Measurements from ENCODE around the gene COL4A5. TPM values are rescaled to one million over a fixed set of nuclear protein-coding genes. Genes with fewer than 3 reads are reported as not detected.
"Not testable (repeated sequence)": the region's sequence is repeated elsewhere in the genome, so short reads cannot be mapped to it uniquely, and the experiment has no call there.

Gene COL4A5
- total RNA-seq, 1 donor from 2014 or later, result 18.9 TPM

- no peak for DNase-seq (ENCODE audit: low read depth, low spot score)
Observed at GRCh38 chrX:108453841-108454240, 14.2 kb downstream of the COL4A5 start.

DNA sequence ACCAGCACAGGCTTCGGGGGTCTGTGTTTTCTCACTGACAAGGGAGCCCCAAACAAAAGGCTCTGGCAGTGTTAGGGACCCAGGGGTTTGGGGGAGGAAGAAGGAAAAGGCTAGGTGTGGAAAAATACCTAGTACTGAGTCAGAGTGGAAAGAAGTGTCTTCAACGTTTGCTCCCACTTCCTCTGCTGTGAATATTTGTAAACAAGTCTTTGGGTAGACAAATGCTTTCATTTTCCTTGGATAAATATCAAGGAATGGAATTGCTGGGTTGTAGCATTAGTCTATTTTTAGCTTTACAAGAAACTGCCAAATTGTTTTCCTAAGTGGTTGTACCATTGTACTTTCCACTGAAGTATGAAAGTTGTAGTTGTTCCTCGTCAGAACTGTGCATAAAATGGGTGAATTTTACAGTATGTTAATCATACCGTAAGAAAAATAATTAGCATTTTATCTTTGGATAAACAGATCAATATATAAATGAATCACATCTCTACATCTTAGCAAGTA, 17.4 kb downstream of the COL4A5 start:
- no peak for DNase-seq (ENCODE audit: low read depth, low spot score)

GRCh38 chrX:108464604-108465003, 25.0 kb downstream of the COL4A5 start:
- no peak for DNase-seq (ENCODE audit: low read depth, low spot score)

DNA sequence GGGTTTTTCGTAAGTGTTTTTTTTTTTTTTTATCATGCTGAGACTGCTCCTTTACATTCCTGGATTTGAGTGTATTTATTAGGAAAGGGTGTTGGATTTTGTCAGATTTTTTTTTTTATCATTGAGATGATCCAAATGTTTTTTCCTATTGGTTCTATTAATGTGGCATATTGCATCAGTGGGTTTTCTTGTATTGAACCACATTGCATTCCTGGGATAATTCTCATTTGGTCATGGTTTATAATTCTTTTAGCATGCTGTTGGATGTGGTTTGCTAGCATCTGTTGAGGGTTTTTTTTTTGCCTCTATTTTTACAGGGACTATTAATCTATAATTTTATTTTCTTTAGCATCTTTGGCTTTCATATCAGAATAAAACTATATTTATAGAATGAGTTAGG, 28.8 kb downstream of the COL4A5 start:
- DNase-seq (ENCODE audit: low read depth, low spot score), result no peak

- DNase-seq (ENCODE audit: low read depth, low spot score), result no peak
Observed at GRCh38 chrX:108473979-108474378, 34.3 kb downstream of the COL4A5 start.

- not testable (repeated sequence) for DNase-seq (ENCODE audit: low read depth, low spot score)
Observed at GRCh38 chrX:108481528-108481927, 41.9 kb downstream of the COL4A5 start.

- DNase-seq (ENCODE audit: low read depth, low spot score), result no peak
Observed at GRCh38 chrX:108484251-108484650, 44.6 kb downstream of the COL4A5 start.

DNA sequence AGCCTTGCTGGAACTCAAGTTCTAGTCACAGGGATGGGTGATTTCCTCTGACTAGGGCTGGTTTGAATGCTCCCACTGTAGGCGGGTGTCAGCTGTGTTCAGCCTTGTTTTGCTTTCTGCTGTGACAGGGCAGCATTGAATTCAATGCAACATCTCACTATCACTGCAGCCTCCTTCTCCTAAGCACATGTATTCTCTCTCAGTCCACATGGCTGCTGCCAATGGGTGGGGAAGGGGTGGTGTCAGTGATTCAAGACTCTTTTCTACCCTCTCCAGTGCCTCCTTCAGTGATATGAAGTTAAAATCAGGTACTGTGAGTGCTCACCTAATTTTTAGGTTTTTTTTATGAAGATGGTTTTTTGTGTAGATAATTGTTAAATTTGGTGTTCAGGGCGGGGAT, 46.3 kb downstream of the COL4A5 start:
- no peak for DNase-seq (ENCODE audit: low read depth, low spot score)

DNA sequence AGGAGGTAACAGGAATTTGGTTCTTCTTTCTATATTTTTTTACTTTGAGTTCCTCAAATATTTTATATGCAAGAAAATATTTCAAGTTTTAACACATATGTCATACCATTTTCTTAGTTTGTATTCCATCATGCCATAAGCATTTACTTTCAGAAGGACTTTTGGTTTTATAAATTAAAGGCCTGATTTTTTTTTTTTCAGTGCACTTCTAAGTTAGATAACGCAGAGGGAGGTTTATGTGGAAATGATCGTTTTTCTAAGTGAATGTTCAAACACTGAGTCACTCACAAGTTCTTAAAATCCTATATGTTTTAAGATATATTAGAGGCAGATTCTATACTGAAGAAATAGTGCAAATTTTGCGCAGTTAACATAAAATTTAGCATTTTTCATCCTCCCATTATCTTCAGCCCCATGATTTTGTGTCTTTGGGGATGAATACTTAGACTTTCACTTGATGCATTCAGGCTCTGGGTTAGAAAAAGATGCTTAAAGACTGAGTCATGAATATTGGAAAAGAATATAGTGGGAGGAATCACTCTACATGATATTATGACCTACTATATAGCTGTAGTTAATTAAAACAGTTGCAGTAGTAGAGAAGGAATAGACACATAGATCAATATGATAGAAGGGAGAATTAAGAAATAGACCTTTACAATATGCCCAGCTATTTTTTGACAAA, 54.9 kb downstream of the COL4A5 start:
- DNase-seq (ENCODE audit: low read depth, low spot score), result no peak

GRCh38 chrX:108511721-108512120, 72.1 kb downstream of the COL4A5 start:
- no peak for DNase-seq (ENCODE audit: low read depth, low spot score)

DNA sequence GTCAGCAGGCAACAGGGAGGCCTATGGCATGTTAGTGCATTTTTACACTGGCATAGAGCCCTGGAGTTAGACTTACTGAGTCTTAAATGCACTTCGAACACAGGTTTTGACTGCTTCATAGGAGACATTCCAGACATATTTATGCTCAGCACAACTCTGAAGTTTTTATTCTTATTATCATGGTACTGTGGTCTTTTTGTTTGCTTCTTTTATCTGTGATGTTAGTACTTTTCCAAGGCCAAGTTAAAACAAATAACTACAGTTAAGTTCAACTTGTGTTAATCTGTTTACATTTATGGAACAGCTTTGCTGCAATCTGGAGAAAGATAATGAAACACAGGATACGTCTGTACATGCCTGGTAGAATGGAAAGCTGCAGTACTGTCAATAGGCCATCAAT, 76.5 kb downstream of the COL4A5 start:
- DNase-seq (ENCODE audit: low read depth, low spot score), result peak; percentile 2

DNA sequence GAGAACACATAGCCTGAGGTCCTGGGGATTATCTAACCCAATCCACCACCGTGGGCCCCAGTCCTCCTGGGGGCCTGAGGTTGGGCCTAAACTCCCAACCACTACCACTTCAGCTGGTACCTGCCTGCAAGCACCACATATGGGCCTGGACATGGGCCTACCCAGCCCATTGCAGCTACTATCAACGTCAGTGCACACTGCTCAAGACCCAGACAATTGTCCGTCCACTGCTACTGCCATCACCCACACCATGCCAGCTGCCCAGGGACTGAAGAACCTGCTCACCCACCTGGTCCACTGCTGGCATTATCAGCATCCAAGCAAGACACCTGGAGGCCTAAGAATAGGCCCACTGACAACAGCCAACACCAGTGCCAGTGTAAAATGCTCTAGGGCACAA, 88.1 kb downstream of the COL4A5 start:
- no peak for DNase-seq (ENCODE audit: low read depth, low spot score)

DNA sequence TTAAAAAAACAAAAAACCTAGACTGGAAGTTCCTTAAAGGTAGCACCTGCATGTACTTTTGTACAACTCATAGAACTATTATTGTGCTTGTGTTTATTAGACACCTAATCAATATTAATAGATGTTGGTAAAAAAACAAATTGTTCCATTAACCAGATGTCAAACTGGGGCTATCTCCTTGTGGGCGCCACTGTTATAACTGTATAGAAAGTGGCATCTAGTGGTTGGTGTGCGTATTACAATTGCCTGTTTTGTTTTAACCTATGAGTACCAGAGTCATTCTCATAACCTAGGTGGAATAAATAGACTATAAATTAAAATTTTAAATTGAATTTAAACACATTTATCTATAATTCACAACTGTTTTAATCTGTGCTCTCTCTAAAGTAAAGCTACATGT, 97.4 kb downstream of the COL4A5 start:
- DNase-seq (ENCODE audit: low read depth, low spot score), result peak; percentile 3

GRCh38 chrX:108541286-108541685, 101.6 kb downstream of the COL4A5 start:
- DNase-seq (ENCODE audit: low read depth, low spot score), result no peak

- no peak for DNase-seq (ENCODE audit: low read depth, low spot score)
Observed at GRCh38 chrX:108557580-108557979, 117.9 kb downstream of the COL4A5 start.

DNA sequence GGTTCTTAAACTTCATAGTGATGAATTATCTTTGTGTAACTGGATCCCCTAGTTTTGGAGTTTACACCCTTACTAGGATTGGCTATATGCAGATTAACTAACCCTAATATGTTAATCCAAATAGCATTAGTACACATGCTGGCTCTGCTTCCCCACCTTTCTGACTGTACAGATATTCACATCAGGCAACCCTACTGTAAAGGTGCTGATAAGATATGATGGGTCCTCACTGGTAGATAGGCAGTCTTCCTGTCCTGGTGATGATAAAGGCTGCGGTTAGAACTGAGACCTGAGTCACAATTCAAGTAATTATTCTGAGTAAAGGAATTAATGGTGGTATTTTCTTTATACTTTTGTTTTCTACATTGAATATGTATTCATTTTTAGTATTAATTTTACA, 118.6 kb downstream of the COL4A5 start:
- DNase-seq (ENCODE audit: low read depth, low spot score), result no peak

DNA sequence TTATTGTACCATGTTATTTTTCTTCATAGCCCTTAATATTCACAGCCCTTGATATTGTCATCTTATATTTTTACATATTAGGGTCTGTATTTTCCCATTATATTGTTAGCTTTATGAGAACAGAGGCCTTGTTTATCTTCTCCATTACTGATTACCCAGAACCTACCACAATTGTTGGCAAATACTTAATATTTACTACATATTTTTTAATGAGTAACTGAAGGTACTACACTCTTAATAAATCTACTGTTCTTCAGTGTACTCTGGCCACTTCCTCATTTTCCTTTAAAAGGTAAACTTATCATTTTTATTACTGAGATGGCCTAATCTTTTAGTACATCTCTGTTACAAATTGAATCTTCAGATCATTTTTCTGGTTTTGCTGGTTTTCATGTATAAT, 133.5 kb downstream of the COL4A5 start:
- DNase-seq (ENCODE audit: low read depth, low spot score), result no peak

DNA sequence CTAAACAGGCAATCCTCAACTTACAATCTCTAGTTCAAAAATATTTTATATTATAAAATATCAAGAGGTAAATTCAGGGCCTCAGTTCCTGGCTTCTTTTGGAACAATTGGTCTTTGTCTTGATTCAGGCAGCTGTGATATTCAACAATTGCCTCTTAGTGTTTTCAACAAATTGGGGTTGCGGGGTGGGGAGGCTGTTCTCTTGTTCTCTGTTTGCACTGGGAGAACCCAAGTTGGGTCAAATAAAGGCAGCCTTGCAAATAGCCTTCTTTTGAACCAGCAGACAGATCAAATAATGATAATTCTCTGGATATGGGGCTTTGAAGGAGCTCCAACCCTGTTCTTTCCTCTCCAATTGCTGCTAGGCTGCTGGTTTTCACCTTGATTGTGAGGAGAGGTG, 142.5 kb downstream of the COL4A5 start:
- DNase-seq (ENCODE audit: low read depth, low spot score), result no peak

DNA sequence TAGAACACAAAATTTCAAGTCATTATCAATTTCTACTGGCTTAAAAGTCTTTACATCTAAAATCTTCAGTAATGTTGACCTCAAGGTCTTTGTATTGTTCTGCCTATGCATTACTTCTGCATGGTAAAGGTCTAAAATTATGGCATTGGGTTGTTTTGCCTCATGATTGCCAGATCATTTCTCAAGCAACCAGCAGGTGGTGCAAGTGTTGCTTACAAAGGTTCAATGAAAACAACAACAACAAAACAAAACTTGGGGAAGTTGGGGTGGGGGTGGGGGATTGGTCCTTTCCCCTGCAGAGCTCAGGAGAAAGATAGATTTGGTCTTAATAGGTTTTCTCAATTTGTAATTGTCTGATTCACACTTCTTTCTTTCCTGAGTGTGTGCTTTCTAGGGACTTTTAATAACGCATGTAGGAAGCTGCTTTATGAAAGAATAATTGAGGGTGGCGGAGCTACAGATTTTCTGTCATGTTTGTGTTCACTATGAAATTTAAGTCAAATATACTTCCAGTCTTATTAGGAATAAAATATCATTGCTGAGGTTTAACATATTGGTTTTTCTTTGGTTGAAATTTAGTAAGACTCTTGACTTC, 145.1 kb downstream of the COL4A5 start:
- DNase-seq (ENCODE audit: low read depth, low spot score), result no peak

DNA sequence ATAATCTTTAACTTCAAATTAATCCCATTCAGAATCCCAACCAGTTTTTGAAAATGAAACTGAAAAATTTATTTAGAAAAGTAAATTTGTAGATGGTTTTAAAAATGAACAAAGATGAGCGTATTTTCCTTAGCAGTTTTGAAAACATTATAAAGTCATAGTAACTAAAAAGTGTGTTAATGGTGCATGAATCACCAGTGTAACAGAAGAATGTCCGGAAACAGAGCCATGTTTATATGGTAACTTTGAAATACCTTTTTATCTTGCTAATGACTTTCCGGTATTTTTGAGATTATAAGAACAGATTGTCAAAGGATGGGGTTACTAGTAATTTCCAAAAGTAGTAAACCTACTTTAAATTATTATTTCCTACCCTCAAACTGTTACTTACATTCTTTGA, 150.9 kb downstream of the COL4A5 start:
- peak; percentile 10 for DNase-seq (ENCODE audit: low read depth, low spot score)

DNA sequence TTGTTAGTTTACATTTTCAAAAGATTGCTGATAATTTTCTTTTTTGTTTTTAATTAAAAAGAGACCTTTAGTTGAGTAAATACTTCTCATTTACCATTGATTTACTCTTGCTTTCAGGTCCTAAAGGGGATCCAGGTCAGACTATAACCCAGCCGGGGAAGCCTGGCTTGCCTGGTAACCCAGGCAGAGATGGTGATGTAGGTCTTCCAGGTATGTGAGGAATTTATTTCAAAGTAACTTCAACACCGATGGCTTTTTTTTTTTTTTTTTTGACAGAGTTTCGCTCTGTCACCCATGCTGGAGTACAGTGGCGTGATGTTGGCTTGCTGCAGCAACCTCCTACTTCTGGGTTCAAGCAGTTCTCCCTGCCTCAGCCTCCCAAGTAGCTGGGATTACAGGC, 161.6 kb downstream of the COL4A5 start:
- DNase-seq (ENCODE audit: low read depth, low spot score), result no peak

- DNase-seq (ENCODE audit: low read depth, low spot score), result no peak
Observed at GRCh38 chrX:108610141-108610540, 170.5 kb downstream of the COL4A5 start.

- no peak for DNase-seq (ENCODE audit: low read depth, low spot score)
Observed at GRCh38 chrX:108614616-108615015, 175.0 kb downstream of the COL4A5 start.

Data from pulmonary artery endothelial cell (primary cell).